ENCODE results near the gene MLEC.

DNA sequence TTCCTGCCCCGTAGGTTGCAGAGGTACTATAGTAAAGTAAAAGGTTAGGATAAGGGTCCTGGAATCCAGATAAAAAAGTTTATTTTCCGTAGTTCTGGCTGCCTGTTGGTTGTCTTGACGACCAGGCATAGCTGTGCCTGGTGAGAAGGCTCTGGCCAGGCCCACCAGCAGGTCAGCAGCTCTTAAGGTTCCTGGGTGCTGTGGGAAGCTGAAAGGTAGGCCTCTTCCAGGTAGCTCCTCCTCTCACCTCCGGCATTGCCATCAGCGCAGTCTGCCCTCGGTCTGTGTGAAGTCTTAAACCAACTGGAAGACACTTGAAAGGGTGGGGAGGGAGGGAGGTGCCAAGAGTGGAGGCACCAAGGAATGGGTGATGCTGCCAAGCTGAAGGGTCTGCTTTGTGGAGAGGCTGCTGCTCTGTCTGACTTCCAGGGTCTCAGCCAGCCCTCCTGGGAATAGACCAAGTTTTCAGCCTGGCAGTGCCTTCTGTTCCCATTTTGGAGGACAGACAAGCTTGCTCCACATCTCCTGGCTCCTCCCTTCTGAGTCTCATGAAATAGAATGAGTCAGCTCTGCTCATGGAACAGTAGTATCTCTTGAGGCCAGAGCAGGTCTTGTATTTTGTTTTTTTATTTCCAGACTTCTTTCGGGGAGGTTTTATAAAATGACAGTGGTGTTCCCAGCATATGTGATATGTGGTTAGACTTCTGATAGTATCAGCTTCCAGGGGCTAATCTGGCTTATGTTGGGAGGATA lies 33.5 kb downstream of the MLEC start:
- TF ChIP-seq CTCF (IDR thresholded peaks at IDR 0.05) (no peak), POLR2A (IDR thresholded peaks at IDR 0.05) (no peak)
